ENCODE results near the gene HJV.

HJV gene

DNA sequence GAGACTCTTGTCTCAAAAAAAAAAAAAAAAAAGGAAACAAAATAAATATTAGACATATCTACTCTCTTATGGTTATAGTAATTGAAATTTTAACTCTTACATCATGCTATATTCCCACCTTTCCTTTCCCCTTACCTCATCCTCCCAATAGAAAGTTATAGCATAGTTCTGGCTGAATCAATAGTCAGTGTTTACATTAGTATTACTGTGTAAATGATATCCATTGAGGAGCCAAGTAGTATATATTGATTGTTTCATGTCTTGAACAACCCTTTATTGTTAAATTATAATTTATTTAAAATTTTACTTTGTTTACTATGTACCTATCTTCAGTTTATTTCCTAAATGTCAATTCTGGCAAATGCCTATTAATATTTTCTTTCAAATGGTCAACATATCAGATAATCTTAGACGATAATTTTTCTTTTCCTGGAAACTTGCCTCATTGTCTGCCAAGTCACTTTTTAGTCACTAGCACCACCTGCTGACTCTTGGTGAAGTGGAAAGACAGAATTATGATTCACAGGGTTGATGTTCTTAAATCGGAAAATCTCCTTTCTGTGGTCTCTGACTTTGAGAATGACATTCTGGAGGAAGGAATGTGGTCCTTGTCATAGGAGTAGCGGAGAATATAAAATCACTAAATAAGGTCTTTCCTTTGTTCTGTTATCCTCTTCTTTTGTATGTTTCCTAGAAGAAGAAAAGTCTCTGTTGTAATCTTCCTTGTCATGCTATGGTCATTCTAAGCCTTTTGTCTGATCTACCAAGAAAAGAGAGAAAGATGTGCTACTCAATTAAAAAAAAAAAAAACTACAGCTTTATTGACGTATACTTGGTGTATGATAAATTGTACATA, 8.6 kb downstream of the HJV start:
- POLR2A ChIA-PET = no interaction called here
- 0% methylated on average over 2 of the region's 4 CpGs for WGBS (ENCODE audit: insufficient coverage)

DNA sequence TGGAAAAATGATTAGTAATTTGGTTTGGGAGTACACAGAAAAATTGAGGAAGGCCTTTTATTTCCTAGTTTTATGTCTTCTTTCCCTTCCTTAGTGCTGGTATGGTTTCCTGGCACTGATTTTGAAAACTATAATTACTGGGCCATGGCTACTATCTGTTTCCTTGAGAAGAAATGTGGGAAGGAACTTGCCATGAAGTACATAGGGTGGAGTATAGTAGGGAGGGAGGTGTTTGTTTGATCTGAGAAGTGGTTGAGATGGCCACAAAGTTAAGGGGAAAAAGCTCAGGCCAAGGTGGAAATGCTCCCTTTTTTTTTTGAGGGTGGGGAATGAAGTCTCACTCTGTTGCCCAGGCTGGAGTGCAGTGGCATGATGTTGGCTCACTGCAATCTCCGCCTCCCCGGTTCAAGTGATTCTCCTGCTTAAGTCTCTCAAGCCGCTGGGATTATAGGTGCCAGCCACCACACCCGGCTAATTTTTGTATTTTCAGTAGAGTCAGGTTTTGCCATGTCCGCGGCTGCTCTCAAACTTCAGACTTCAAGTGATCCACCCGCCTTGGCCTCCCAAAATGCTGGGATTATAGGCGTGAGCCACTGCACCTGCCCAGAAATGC, 11.3 kb downstream of the HJV start:
- 100% methylated on average over 8 of the region's 8 CpGs for WGBS (ENCODE audit: insufficient coverage)
- Histone ChIP-seq H3K36me3 (ENCODE audit: control insufficient read depth in 4 of 4, insufficient read depth in 4 of 4, low read length in 3 of 4) (no peaks in the 10 kb centered on the region), H3K4me3 (ENCODE audit: control insufficient read depth in 1 of 7, extremely low read depth in 1 of 7, insufficient read depth in 4 of 7, low read depth in 2 of 7, low read length in 6 of 7) (no peak overlapping the region), H3K27me3 (replicated peaks in 2 of 5; ENCODE audit: control insufficient read depth in 4 of 5, insufficient read depth in 5 of 5, low read length in 4 of 5) (no peaks in the 10 kb centered on the region), H3K27ac (ENCODE audit: insufficient read depth in 1 of 2, low read depth in 1 of 2, low read length in 2 of 2, poor library complexity in 1 of 2, severe bottlenecking in 2 of 2) (no peak overlapping the region), H3K4me1 (ENCODE audit: control extremely low read depth in 1 of 4, control insufficient read depth in 4 of 4, insufficient read depth in 4 of 4, low read length in 3 of 4) (peaks cover 0 to 13% (median 10%) of the 10 kb centered on the region in 4 experiments), H3K9me3 (ENCODE audit: control extremely low read depth in 1 of 5, control insufficient read depth in 4 of 5, insufficient read depth in 2 of 5, low read depth in 1 of 5, low read length in 4 of 5) (no peaks in the 10 kb centered on the region)
- ChIA-PET CTCF (interaction anchor here (0.6 to 14.3 kb wide), 8 partner anchors 7 to 174 kb away, joined by 3 to 242 read pairs (median 12); partner anchors contain the start of gene NUDT17), POLR2A (interaction anchor here (0.7 to 0.8 kb wide), 2 partner anchors 31 to 130 kb away, joined by 4 read pairs; no protein-coding TSS in a partner anchor)
- no peak for DNase-seq

More for the DNA sequence above, 8.6 kb downstream of the HJV start:
- CTCF ChIA-PET = interaction anchor here (0.7 to 14.3 kb wide), 12 partner anchors 9 to 166 kb away, joined by 3 to 242 read pairs (median 6); partner anchors contain the start of genes ANKRD34A, HJV, NUDT17 and POLR3GL
- Histone ChIP-seq H3K36me3 (ENCODE audit: control insufficient read depth in 4 of 4, insufficient read depth in 4 of 4, low read length in 3 of 4) (no peaks in the 10 kb centered on the region), H3K27ac (ENCODE audit: insufficient read depth in 1 of 2, low read depth in 1 of 2, low read length in 2 of 2, poor library complexity in 1 of 2, severe bottlenecking in 2 of 2) (no peak overlapping the region), H3K9me3 (ENCODE audit: control extremely low read depth in 1 of 5, control insufficient read depth in 4 of 5, insufficient read depth in 2 of 5, low read depth in 1 of 5, low read length in 4 of 5) (no peaks in the 10 kb centered on the region), H3K4me1 (ENCODE audit: control extremely low read depth in 1 of 4, control insufficient read depth in 4 of 4, insufficient read depth in 4 of 4, low read length in 3 of 4) (peaks cover 0 to 5% (median 1%) of the 10 kb centered on the region in 4 experiments), H3K27me3 (replicated peaks in 2 of 5; ENCODE audit: control insufficient read depth in 4 of 5, insufficient read depth in 5 of 5, low read length in 4 of 5) (peaks cover 0 to 11% (median 0%) of the 10 kb centered on the region in 5 experiments), H3K4me3 (ENCODE audit: control insufficient read depth in 1 of 7, extremely low read depth in 1 of 7, insufficient read depth in 4 of 7, low read depth in 2 of 7, low read length in 6 of 7) (no peak overlapping the region)
- peak; percentile 77 to 85 (median 81) for DNase-seq

GRCh38 chr1:146007489-146008133, 13.9 kb downstream of the HJV start:
- Histone ChIP-seq H3K27ac (ENCODE audit: insufficient read depth in 1 of 2, low read depth in 1 of 2, low read length in 2 of 2, poor library complexity in 1 of 2, severe bottlenecking in 2 of 2) (peak overlapping the region in 1 of 2 experiments; percentile 82), H3K4me1 (ENCODE audit: control extremely low read depth in 1 of 4, control insufficient read depth in 4 of 4, insufficient read depth in 4 of 4, low read length in 3 of 4) (peaks cover 0 to 13% (median 10%) of the 10 kb centered on the region in 4 experiments), H3K27me3 (replicated peaks in 2 of 5; ENCODE audit: control insufficient read depth in 4 of 5, insufficient read depth in 5 of 5, low read length in 4 of 5) (no peaks in the 10 kb centered on the region), H3K9me3 (ENCODE audit: control extremely low read depth in 1 of 5, control insufficient read depth in 4 of 5, insufficient read depth in 2 of 5, low read depth in 1 of 5, low read length in 4 of 5) (no peaks in the 10 kb centered on the region), H3K4me3 (ENCODE audit: control insufficient read depth in 1 of 7, extremely low read depth in 1 of 7, insufficient read depth in 4 of 7, low read depth in 2 of 7, low read length in 6 of 7) (no peak overlapping the region), H3K36me3 (ENCODE audit: control insufficient read depth in 4 of 4, insufficient read depth in 4 of 4, low read length in 3 of 4) (no peaks in the 10 kb centered on the region)
- POLR2A ChIA-PET = interaction anchor here (0.6 to 2.8 kb wide), 3 partner anchors 18 to 30 kb away, joined by 6 to 10 read pairs (median 6); no protein-coding TSS in a partner anchor
- 86% methylated on average over 1 of the region's 8 CpGs for WGBS (ENCODE audit: insufficient coverage)
- no peak for DNase-seq
- CTCF ChIA-PET = interaction anchor here (0.8 to 14.3 kb wide), 15 partner anchors 11 to 167 kb away, joined by 3 to 242 read pairs (median 4); partner anchors contain the start of genes LIX1L, NUDT17, RBM8A and TXNIP

DNA sequence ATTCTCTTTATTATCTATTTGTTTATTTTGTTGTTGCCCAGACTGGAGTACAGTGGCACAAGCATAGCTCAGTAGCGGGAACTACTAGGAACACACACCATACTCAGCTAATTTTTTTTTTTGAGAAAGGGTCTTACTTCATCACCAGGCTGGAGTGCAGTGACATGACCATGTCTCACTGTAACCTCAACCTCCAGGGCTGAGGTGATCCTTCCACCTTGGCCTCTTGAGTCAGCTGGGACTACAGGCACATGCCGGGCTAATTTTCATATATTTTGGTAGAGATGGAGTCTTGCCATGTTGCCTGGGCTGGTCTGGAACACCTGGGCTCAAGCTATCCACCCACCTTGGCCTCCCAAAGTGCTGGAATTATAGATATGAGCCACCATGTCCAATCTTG, 19.8 kb downstream of the HJV start:
- Histone ChIP-seq H3K27ac (ENCODE audit: insufficient read depth in 1 of 2, low read depth in 1 of 2, low read length in 2 of 2, poor library complexity in 1 of 2, severe bottlenecking in 2 of 2) (no peak overlapping the region), H3K4me3 (ENCODE audit: control insufficient read depth in 1 of 7, extremely low read depth in 1 of 7, insufficient read depth in 4 of 7, low read depth in 2 of 7, low read length in 6 of 7) (no peak overlapping the region), H3K4me1 (ENCODE audit: control extremely low read depth in 1 of 4, control insufficient read depth in 4 of 4, insufficient read depth in 4 of 4, low read length in 3 of 4) (peaks cover 12 to 39% (median 30%) of the 10 kb centered on the region in 4 experiments), H3K36me3 (ENCODE audit: control insufficient read depth in 4 of 4, insufficient read depth in 4 of 4, low read length in 3 of 4) (no peaks in the 10 kb centered on the region), H3K27me3 (replicated peaks in 2 of 5; ENCODE audit: control insufficient read depth in 4 of 5, insufficient read depth in 5 of 5, low read length in 4 of 5) (no peaks in the 10 kb centered on the region), H3K9me3 (ENCODE audit: control extremely low read depth in 1 of 5, control insufficient read depth in 4 of 5, insufficient read depth in 2 of 5, low read depth in 1 of 5, low read length in 4 of 5) (no peaks in the 10 kb centered on the region)
- no peak for DNase-seq
- POLR2A ChIA-PET = interaction anchor here (0.6 kb wide), 1 partner anchor 34 kb away, joined by 4 read pairs; no protein-coding TSS in a partner anchor
- no CpG with 5 or more reads among the region's 2 CpGs for WGBS (ENCODE audit: insufficient coverage)
- CTCF ChIA-PET = interaction anchor here (0.7 to 4.8 kb wide), 5 partner anchors 10 to 23 kb away, joined by 3 to 40 read pairs (median 4); no protein-coding TSS in a partner anchor

DNA sequence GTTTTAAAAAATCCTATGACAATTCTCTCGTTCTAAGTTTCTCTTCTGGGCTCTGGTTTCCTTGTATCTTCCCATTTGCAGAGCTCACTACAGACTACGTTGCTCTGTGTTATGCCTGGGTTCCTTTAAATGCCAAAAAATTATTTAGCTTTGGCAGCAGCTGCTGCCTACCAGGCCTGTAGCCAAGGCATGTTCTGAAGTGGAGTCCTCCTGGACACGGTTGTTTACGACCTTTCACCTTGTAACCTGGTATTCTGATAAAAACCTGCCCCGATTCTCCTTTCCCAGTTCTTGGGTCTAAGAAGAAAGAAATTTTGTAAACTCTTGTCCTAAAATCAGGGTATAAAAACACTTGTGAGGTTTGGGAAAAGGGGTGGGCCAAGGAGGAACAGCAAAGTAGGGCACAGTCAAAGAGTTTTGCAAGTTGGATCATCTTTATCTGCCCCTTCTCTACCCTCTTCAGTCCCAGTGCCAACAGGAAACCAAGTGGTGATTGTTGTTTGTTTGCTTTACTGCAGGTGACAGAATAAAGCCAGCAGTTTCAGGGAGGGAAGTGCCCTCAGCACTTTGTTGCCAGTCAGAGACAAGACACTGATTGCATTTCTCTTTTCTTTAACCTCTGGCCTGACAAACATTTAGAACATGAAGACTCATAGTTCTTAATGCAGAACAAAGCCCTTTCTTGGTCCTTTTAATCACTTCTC, 22.1 kb downstream of the HJV start:
- DNase-seq = peak in 1 of 3 donors; percentile 26
- WGBS (ENCODE audit: insufficient coverage) = 59% methylated on average over 5 of the region's 5 CpGs
- no peak overlapping the region for H3K4me3 ChIP-seq (ENCODE audit: control insufficient read depth in 1 of 7, extremely low read depth in 1 of 7, insufficient read depth in 4 of 7, low read depth in 2 of 7, low read length in 6 of 7)
- peaks cover 18 to 39% (median 27%) of the 10 kb centered on the region in 4 experiments for H3K4me1 ChIP-seq (ENCODE audit: control extremely low read depth in 1 of 4, control insufficient read depth in 4 of 4, insufficient read depth in 4 of 4, low read length in 3 of 4)
- H3K27me3 ChIP-seq (replicated peaks in 2 of 5; ENCODE audit: control insufficient read depth in 4 of 5, insufficient read depth in 5 of 5, low read length in 4 of 5) = no peaks in the 10 kb centered on the region
- peak overlapping the region in 1 of 2 experiments; percentile 17 for H3K27ac ChIP-seq (ENCODE audit: insufficient read depth in 1 of 2, low read depth in 1 of 2, low read length in 2 of 2, poor library complexity in 1 of 2, severe bottlenecking in 2 of 2)
- ChIA-PET CTCF (interaction anchor here (0.5 to 1.0 kb wide), 2 partner anchors 22 to 27 kb away, joined by 3 read pairs; no protein-coding TSS in a partner anchor), POLR2A (no interaction called here)
- peaks cover 2 to 10% (median 5%) of the 10 kb centered on the region in 4 experiments for H3K36me3 ChIP-seq (ENCODE audit: control insufficient read depth in 4 of 4, insufficient read depth in 4 of 4, low read length in 3 of 4)
- H3K9me3 ChIP-seq (ENCODE audit: control extremely low read depth in 1 of 5, control insufficient read depth in 4 of 5, insufficient read depth in 2 of 5, low read depth in 1 of 5, low read length in 4 of 5) = no peaks in the 10 kb centered on the region

DNA sequence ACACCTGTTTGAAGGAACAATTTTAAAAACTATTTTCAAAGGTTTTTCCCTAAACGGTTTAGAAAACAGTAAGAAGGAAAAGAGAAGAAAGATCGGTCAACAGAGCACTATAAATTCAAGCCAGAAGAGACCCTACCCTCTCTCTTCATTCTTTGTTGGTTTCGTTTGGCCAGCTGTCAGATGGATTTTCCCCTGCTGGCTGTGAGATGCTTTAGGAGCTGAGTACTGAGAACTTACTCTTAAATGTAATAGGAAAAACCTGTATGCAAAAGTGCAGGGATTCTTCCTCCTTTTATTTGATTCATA, 23.9 kb downstream of the HJV start:
- CTCF ChIA-PET = interaction anchor here (0.7 to 11.9 kb wide), 4 partner anchors 10 to 42 kb away, joined by 3 to 126 read pairs (median 16); no protein-coding TSS in a partner anchor
- no CpG with 5 or more reads among the region's 3 CpGs for WGBS (ENCODE audit: insufficient coverage)
- peak overlapping the region in 6 of 7 experiments; percentile 88 to 100 (median 97) for H3K4me3 ChIP-seq (ENCODE audit: control insufficient read depth in 1 of 7, extremely low read depth in 1 of 7, insufficient read depth in 4 of 7, low read depth in 2 of 7, low read length in 6 of 7)
- DNase-seq = peak in 2 of 3 donors; percentile 39 to 42
- peaks cover 36 to 57% (median 43%) of the 10 kb centered on the region in 4 experiments for H3K4me1 ChIP-seq (ENCODE audit: control extremely low read depth in 1 of 4, control insufficient read depth in 4 of 4, insufficient read depth in 4 of 4, low read length in 3 of 4)
- peak overlapping the region in 1 of 2 experiments; percentile 93 for H3K27ac ChIP-seq (ENCODE audit: insufficient read depth in 1 of 2, low read depth in 1 of 2, low read length in 2 of 2, poor library complexity in 1 of 2, severe bottlenecking in 2 of 2)
- H3K27me3 ChIP-seq (replicated peaks in 2 of 5; ENCODE audit: control insufficient read depth in 4 of 5, insufficient read depth in 5 of 5, low read length in 4 of 5) = no peaks in the 10 kb centered on the region
- peaks cover 8 to 28% (median 22%) of the 10 kb centered on the region in 4 experiments for H3K36me3 ChIP-seq (ENCODE audit: control insufficient read depth in 4 of 4, insufficient read depth in 4 of 4, low read length in 3 of 4)
- no peaks in the 10 kb centered on the region for H3K9me3 ChIP-seq (ENCODE audit: control extremely low read depth in 1 of 5, control insufficient read depth in 4 of 5, insufficient read depth in 2 of 5, low read depth in 1 of 5, low read length in 4 of 5)
- POLR2A ChIA-PET = interaction anchor here (0.7 to 1.1 kb wide), 4 partner anchors 13 to 87 kb away, joined by 3 to 5 read pairs (median 4); no protein-coding TSS in a partner anchor
